Ureter (tissue), 1 donor: Measurements from ENCODE around the gene FOXF1. TPM values are rescaled to one million over a fixed set of nuclear protein-coding genes. Genes with fewer than 3 reads are reported as not detected.
A peak's percentile ranks its signal among the peaks of the same experiment; 100 is the strongest.

Experiments used
- DNase-seq: peaks from one replicate; pipeline ENCODE4 v3.0.0-alpha.2; 2020; ENCODE audit warnings: low spot score
- total RNA-seq: library from RNA; stranded (reverse); gene quantifications from one replicate; pipeline ENCODE4 v1.2.4, GENCODE V29; 2023
- donor health status: DM: yes; HTN: yes; CAD: no.

Gene FOXF1
- total RNA-seq = 31.7 TPM

GRCh38 chr16:86510465-86511261, at the start of gene FOXF1:
TSS of gene FOXF1 (plus strand) at chr16:86510527. CDS start at chr16:86510570, 43 bp downstream.
- no peak for DNase-seq

GRCh38 chr16:86461037-86461436, 49.3 kb upstream of the FOXF1 start:
- no peak for DNase-seq

- peak; percentile 54 for DNase-seq
Measured at GRCh38 chr16:86462334-86463084, 47.8 kb upstream of the FOXF1 start.

- DNase-seq = no peak
Measured at GRCh38 chr16:86464044-86464443, 46.3 kb upstream of the FOXF1 start.

GRCh38 chr16:86465434-86465833, 44.9 kb upstream of the FOXF1 start:
- no peak for DNase-seq

- DNase-seq = peak; percentile 74
Measured at GRCh38 chr16:86466696-86467406, 43.5 kb upstream of the FOXF1 start.

GRCh38 chr16:86467490-86467889, 42.8 kb upstream of the FOXF1 start:
- no peak for DNase-seq

GRCh38 chr16:86470964-86471363, 39.4 kb upstream of the FOXF1 start:
- DNase-seq = no peak

GRCh38 chr16:86471896-86472295, 38.4 kb upstream of the FOXF1 start:
- DNase-seq = no peak

- no peak for DNase-seq
Measured at GRCh38 chr16:86472366-86472765, 38.0 kb upstream of the FOXF1 start.

- DNase-seq = no peak
Measured at GRCh38 chr16:86476956-86477534, 33.3 kb upstream of the FOXF1 start.

- no peak for DNase-seq
Measured at GRCh38 chr16:86477642-86478041, 32.7 kb upstream of the FOXF1 start.

- no peak for DNase-seq
Measured at GRCh38 chr16:86478779-86479178, 31.5 kb upstream of the FOXF1 start.

- no peak for DNase-seq
Measured at GRCh38 chr16:86479419-86479818, 30.9 kb upstream of the FOXF1 start.

- no peak for DNase-seq
Measured at GRCh38 chr16:86480444-86480843, 29.9 kb upstream of the FOXF1 start.

GRCh38 chr16:86481607-86482006, 28.7 kb upstream of the FOXF1 start:
- no peak for DNase-seq

- no peak for DNase-seq
Measured at GRCh38 chr16:86484240-86484639, 26.1 kb upstream of the FOXF1 start.

GRCh38 chr16:86485746-86486145, 24.6 kb upstream of the FOXF1 start:
- DNase-seq = no peak

- DNase-seq = no peak
Measured at GRCh38 chr16:86490859-86491639, 19.3 kb upstream of the FOXF1 start.

GRCh38 chr16:86491640-86492023, 18.7 kb upstream of the FOXF1 start:
- DNase-seq = no peak

- DNase-seq = no peak
Measured at GRCh38 chr16:86492267-86492960, 17.9 kb upstream of the FOXF1 start.
